GM19238 (cell line): ENCODE results near the gene FAM163B.

Experiments
- DNase-seq: peaks from one replicate; pipeline ENCODE4 v3.0.0; 2011; ENCODE audit warnings: low spot score; ENCODE audit not compliant: insufficient read length

The FAM163B gene

GRCh38 chr9:133616643-133617405 is 7.6 kb upstream of the FAM163B start:
- DNase-seq = no peak

DNA sequence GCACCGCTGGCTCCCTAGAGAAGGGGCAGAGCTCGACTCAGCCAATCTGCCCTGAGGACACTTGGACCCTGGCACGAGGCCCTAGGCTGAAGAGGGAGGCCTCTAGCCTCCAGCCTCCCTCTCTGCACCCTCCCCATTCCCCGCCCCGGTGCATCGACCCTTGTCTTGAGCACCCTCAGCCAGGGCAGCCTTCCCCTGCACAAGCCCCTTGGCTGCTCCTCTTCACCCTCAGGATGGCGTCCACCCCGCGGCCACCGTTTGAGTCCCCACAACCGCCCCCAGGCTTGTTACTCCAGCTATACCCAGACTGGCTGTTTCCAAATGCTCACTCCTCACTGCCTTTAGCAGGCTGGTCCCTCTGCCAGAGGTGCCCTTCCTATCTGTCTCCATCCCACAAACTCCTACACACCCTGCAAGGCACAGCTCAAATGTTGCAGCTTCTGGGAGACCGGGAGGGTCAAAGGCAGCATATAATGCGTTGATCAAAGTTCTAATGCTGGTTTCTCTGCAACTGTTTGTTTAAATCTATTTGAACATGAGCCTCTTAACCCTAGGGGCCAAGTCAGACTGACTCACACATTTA is 6.5 kb upstream of the FAM163B start:
- DNase-seq = no peak

DNA sequence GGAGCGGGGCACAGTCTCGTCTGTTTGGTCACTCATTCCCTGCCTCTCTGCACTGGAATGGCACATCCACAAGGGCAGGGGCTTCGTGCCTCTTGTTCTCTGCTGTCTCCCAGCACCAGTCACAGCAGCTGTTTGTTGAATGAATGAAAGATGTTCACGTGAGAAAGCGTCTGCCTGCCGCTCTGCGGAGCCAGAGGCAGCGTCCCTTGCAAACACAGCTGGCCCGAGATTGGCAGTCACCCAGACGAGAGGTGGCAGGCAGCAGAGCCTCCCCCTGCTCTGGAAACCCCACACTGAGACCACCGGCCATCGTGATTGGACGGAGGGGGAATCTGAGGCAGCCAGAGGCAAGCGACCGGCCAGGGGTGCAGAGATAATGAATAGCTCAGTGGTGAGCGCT is 6.0 kb upstream of the FAM163B start:
- DNase-seq = no peak

GRCh38 chr9:133614678-133615077 is 5.5 kb upstream of the FAM163B start:
- no peak for DNase-seq

DNA sequence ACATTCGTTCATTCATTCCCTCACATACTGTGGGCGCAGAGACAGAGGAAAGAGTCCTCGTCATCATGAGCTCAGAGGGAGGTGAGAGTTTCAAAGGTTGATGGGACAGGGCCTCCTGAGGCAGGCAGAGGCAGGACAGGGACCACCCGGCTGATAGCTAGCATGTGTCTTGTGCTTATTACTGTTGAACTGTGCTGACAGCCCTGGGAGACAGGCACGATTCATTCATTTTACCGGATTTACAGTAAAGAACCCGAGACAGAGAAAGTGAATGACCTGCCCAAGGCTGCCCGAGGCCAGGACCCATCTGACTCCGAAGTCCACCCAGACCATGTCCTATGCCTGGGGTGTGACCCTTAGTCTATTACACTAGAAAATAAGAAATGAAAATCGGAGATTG is 4.9 kb upstream of the FAM163B start:
- DNase-seq = no peak

DNA sequence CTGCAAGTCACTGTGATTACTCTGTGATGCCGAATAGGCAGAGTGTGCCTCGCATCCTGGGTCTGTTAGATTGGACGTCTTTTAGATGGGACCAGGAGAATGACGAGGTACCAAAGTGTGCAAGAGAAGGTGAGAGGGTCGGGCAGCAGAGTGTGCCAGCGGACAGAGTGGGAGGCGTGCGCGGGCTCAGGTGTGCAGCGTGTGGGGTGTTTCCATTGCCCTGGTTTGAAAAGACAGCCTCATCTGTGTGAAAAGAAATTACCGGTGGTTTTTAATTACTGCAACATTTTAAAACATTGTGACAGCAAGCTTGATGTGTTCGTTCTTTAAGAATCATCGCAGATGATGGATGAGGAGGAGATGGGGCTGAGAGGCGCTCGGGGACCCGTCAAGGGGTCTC is 4.2 kb upstream of the FAM163B start:
- DNase-seq = no peak

- DNase-seq = no peak
Measured at GRCh38 chr9:133612816-133613215, 3.6 kb upstream of the FAM163B start.

GRCh38 chr9:133612051-133612450 is 2.9 kb upstream of the FAM163B start:
- DNase-seq = no peak

DNA sequence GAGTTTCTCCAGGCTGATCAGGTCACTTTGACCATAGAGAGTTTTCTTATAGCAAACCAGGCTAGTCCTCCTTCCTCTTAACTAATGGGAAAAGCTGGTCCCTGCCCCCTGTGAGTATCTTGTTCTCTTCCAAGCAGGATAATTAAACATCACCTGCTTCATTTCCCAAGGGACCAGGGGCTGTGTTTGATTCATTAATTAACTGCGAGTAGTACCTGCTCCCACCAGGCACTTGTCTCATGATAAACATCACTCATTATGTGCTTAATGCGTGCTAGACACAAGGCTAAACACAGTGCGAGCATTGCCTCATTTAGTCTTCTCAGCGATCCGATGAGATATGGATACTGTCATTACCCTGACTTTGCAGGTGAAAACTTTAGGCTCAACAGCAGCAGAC is 1.7 kb upstream of the FAM163B start:
- no peak for DNase-seq

GRCh38 chr9:133608889-133609288 is 300 bp downstream of the FAM163B start:
- DNase-seq = no peak

GRCh38 chr9:133608382-133608781 is 807 bp downstream of the FAM163B start:
- DNase-seq = no peak

GRCh38 chr9:133607976-133608375 is 1.2 kb downstream of the FAM163B start:
- no peak for DNase-seq

- DNase-seq = no peak
Measured at GRCh38 chr9:133607381-133607780, 1.8 kb downstream of the FAM163B start.

DNA sequence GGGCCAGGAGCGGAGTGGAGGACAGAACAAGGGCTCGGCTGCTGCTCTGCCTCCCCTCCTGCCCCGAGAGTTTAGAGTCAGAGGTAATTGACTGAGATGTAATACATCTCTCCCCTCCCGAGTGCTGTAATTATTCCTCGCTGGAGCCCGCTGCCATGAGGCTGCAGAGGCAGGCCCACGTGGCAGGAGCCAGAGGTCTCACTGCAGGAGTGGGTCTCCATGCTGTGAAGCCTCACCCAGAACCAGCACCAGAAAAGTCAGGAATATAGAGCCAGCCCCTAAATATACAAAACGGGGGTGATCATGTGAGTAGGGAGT is 2.5 kb downstream of the FAM163B start:
- no peak for DNase-seq

- no peak for DNase-seq
Measured at GRCh38 chr9:133605856-133606707, 3.1 kb downstream of the FAM163B start.

DNA sequence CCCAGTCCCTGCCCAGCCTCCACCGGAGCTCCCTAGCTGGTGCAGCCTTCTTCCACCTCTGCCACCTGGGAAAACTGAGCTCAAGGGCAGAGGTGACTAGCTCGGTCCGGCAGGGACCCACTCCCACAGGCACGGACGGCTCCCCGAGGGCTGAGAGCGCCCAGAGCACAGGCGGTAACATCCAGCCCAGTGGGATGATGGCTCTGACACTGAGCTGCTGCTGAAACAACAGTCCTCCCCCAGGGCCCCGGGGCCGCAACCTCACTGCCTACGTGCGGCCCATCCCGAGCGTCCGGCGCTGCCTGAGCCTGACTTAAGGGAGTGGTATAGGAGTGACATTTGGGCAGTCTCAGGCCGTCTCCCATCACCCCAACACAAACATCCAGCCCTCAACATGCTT is 3.7 kb downstream of the FAM163B start:
- no peak for DNase-seq

DNA sequence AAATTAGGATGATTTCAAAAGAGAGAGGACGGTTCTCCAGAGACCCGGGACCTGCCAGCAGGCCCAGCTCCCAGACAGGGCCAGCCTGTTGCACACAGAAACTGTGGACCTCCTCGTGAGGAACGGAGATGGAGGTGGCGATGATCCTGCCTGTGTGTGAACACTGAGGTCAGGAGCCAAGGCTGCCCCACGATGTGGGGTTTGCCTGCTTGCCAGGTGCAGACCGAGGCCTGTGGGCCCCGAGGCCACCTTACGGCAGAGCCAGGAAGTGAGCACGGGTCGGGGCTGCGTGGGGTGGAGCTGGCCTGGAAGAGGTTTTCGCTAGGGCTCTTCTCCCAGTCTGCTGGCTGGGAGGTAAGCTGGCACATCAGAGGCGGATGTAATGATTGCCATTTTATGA is 4.3 kb downstream of the FAM163B start:
- no peak for DNase-seq

GRCh38 chr9:133604214-133604613 is 5.0 kb downstream of the FAM163B start:
- no peak for DNase-seq

DNA sequence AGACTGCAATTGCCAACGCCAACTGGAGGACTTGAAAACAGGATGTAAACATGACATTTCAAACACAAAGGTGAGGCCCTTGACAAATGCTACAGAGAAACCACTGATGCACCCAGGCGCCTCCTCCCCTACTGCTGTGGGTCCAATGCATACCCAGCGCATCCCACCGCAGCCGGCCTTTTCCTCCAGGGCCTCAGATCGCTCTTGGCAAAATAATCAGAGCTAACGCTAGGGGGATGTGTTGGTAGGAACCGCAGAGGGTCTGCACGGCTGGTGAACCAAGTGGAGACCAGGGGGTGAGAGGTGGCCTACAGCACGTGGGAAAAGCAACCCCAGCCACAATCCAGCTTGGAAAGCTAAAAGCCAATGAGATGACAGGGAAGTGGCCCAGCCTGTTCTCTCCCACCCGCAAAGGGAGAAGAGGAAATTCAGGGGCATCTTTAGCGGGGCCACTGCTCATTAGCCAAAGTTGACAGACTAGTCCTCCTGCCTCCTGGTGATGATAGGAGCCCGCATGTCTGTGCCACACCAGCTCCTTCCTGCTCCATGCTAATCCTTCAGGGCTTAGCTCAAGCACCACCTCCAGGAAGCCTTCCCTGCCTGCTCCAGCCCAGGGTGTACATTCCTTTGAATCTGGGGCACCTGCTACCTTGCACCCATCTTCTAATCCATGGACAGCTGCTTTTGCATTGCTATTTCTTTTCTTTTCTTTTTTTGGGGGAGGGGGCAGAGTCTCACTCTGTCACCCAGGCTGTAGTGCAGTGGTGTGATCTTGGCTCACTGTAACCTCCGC is 5.9 kb downstream of the FAM163B start:
- no peak for DNase-seq

DNA sequence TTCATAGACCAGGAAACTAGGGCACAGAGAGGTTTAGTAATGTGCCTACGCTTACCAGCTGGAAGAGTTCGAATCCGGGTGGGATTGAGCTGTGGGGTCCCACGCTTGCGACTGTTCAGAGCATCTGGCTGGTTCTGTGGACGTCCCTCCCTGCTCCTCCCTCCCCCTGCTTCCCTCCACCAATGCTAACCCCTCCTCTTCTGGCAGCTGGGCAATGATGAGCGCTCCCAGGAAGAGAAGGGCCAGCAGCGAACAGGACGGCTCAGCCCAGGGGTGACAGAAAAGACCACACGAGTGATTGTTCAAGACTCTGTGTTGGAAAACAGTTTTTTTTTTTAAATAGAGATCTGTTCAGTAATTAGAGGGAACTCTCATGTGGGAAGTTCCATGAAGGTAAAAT is 6.9 kb downstream of the FAM163B start:
- DNase-seq = no peak

GRCh38 chr9:133601746-133602145 is 7.4 kb downstream of the FAM163B start:
- DNase-seq = no peak

DNA sequence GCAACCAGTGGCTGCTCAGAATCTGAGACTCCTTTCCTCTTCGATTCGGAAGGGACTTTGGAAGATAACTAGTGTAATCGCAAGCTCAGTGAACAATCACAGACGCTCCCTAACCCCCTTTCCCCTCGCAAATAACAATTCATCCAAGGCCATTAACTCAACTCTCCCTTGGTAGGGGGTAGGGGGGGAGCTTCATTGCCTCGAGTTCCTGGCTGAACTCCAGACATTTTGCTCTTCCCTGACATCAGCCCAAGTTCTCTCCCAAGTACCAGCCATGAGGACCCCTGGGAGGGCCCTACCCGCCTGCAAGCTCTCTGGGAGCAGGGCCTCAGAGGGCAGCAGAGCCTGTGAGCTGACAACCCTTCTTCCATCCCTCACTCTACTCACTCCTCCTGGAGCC is 8.4 kb downstream of the FAM163B start:
- no peak for DNase-seq
